GM04504 (cell line): Measurements from ENCODE around the gene MYL4.
A peak's percentile ranks its signal among the peaks of the same experiment; 100 is the strongest.
"Not testable (repeated sequence)": the region's sequence is repeated elsewhere in the genome, so short reads cannot be mapped to it uniquely, and the experiment has no call there.

Experiments
- DNase-seq: peaks from one replicate; pipeline ENCODE4 v3.0.0-alpha.2; 2012; ENCODE audit warnings: low read depth

MYL4 gene

DNA sequence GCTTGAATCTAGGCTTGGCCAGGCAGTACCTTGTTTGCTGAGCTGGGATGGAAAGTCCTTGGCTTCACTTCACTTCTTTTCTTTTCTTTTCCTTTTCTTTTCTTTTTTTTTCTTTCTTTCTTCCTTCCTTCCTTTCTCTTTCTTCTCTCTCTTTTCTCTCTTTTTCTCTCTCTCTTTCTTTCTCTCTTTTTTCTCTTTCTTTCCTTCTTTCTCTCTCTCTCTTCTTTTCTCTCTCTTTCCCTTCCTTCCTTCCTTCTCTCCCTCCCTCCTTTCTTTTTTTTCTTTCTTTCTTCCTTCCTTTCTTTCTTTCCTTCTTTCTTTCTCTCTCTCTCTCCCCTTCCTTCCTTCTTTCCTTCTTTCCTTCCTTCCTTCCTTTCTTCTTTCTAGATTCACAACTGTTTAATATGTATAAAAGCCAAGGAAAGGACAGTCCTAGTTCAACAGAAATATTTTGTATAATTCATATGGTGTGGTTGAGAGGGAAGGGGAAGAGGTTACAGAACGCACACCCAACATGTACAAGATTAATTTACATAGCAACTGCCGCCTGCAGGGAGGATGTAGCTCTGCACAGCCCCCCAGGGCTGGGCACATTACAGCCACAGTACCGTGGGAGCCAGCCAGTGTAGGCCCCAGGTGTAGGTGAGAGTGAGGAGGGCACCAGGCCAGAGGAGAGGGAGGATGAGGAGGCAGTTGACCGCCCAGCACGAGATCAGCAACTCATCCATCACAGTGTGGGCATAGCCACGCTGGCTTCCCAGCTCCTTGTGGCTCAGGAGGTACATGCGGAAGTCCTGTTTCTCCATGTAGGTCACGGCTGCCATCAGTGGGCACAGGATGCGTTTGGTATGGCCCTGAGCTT is 34.8 kb downstream of the MYL4 start:
- no peak for DNase-seq

DNA sequence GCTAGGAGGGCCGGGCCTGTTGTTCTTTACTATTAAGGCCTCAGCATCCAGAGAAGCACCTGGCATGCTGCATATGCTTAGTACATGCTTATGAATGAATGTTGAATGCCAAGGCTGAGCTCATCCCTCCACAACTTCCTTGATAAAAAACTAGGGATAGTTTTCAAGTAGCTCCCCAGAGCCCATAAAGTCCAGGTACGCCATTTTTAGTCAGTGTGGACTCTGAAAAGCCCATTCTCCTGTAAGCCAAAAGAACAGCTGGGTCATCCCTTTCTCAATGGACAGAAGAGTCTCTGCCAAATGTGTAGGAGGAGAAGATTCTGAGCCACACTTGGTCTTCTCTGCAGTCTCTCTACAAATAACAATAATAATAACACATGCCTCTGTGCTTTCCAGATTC is 35.5 kb downstream of the MYL4 start:
- DNase-seq: no peak

- DNase-seq: no peak
Observed at GRCh38 chr17:47246120-47246519, 37.0 kb downstream of the MYL4 start.

DNA sequence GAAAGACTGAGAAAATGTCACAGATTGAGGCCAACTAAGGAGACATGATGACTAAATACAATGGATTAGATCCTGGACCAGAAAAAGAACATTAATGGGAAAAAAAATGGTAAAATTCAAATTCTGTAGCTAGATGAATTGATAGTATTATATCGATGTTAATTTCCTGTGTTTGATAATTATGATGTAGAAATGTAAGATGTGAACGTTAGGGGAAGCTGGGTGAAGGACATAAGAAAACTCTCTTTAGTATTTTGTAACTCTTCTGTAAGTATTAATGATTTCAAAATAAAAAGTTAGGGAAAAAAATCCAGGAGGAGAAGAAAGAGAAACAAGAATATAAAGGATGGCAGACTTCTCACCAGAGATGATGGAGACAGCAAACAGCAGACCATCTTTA is 41.7 kb downstream of the MYL4 start:
- DNase-seq: no peak

- no peak for DNase-seq
Observed at GRCh38 chr17:47251421-47251940, 42.3 kb downstream of the MYL4 start.

DNA sequence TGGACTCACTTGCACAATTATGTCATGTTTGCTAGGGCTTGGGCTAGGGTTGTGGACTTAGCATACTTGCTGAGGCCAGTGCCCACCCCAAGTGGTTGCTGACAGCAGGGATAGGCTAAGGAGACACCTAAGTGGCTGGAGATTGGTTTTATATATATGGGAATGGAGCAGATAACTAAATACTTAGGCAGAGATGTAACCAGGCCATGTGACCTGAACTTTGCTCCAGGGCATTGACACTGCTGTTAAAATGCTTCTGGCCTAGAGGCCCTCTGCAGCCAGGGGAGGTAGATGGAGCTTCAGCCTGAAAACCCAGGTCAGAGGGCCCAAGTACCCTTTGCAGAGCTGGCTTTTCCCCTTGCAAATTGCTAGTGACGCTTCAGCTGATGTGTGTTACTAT is 43.1 kb downstream of the MYL4 start:
- DNase-seq: no peak

DNA sequence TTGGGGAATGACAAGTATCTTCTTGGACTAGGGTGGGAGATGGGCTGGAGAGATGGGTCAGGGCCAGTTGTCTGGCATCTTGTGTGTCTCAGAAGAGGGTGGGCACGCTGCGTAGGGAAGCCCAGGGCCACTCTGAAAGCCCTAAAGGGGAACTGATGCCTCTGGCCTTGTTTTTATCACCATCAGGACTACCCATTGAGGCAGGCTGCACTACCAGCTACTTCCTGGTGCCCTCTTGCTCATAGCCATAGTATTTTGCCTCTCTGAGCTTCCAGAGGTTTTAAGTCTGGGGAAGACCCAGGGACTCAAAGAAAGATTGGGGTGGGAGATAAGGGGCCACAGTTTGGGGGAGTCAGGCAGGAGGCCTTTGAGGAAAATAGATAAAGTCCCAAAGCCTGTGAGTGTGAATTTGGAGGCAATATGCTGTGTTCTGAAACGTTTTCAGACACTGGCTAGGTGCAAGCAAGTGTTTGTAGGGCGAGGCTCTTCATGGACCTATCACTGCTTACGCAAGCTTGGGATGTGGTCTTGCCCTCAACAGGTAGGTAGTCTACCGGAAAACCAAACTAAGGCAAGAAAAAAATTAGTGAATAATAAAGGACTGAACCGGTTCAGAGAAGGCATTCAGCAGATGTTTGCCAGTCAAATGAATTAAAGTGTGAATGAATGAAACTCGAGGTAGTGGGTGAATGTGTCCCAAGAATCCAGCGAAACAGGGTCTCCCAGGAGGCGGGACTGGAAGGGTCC is 43.8 kb downstream of the MYL4 start:
- DNase-seq: no peak

GRCh38 chr17:47253541-47254402 is 44.6 kb downstream of the MYL4 start, which contains the start of gene ITGB3:
Gene ITGB3, plus strand, starts transcription at chr17:47253827. Its CDS starts 35 bp downstream, at chr17:47253862.
- peak; percentile 44 for DNase-seq

GRCh38 chr17:47254403-47254943 is 45.3 kb downstream of the MYL4 start:
- no peak for DNase-seq

GRCh38 chr17:47257651-47258339 is 48.6 kb downstream of the MYL4 start:
- peak; percentile 64 for DNase-seq

DNA sequence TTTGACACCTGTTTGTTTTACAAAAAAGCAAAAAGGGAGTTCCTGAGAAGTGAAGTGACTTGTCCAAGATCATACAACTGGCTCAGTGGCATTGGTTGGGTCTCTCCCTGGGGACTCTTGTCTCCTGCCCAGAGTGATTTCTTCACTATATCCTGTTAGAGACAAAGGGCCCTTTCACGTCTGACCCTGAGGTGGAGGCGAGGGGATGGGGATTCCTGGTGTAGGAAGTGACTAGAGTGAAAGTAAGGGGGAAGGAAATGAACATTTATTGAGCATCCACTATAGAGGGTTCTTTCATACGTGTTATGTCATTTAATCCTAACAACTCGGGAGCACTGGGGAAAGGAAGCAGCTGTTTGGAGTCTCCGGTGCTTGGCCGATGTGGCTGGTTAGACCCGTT is 53.4 kb downstream of the MYL4 start:
- no peak for DNase-seq

- no peak for DNase-seq
Observed at GRCh38 chr17:47264166-47264565, 55.0 kb downstream of the MYL4 start.

DNA sequence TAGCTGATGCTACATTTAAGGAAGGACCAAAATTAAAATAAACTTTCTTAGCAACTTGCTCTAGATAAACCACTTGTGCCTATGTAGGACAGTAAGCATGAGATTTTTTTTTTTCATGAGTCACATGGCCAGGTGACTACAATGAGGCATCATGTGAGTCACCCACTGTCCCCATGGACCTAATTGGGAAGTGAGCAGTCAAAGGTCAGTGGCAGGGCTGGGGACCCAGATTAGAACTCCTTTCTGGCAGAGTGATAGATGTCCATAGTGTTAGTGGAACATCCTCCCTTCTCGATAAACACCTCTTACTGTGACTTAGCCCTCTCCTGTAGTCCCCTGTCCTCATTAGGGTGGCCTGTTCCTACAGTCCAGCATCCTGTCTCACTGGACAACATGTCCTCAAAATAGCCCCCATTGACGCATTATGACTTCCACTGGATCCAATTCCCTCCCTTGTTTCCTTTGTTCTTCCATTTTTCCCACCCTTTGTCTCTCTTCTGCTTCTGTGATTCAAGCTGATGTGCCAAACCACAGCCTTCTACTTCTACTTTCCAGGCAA is 56.9 kb downstream of the MYL4 start:
- DNase-seq: no peak

- no peak for DNase-seq
Observed at GRCh38 chr17:47266782-47267181, 57.6 kb downstream of the MYL4 start.

DNA sequence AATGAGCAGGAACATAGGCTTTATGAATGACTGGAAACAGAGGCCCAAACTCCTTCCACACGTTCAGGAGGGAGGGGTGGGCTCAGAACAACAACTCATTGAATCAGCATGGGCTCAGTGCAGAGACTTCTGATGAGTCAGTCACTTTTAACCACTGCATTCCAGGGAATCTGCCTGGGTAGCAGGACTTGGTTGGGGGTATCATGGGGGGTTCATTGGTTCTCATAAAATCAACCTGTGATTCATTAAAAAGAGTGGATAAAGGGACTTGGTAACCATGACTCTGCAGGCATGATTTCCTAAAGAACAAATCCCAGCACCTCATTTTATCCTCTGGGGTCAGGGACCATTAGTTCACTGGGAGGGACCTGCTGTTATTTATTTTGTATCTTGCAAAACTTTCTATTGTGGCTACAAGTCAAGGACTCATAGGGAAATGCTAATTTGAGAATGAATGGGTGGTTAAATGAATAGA is 58.2 kb downstream of the MYL4 start:
- DNase-seq: peak; percentile 74

DNA sequence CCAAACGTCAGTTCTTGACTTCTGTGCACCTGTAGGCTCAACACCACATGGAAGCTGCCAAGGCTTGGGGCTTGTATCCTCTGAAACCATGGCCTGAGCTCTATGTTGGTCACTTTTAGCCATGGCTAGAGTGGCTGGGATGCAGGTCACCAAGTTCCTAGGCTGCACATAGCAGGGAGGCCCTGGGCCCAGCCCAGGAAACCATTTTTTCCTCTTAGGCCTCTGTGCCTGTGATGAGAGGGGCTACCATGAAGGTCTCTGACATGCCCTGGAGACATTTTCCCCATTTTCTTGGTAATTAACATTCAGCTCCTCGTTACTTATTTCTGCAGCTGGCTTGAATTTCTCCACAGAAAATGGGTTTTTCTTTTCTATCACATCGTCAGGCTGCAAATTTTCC is 59.8 kb downstream of the MYL4 start:
- not testable (repeated sequence) for DNase-seq

- DNase-seq: not testable (repeated sequence)
Observed at GRCh38 chr17:47269561-47270280, 60.6 kb downstream of the MYL4 start.

- DNase-seq: no peak
Observed at GRCh38 chr17:47270946-47271705, 62.0 kb downstream of the MYL4 start.

GRCh38 chr17:47272491-47272890 is 63.3 kb downstream of the MYL4 start:
- no peak for DNase-seq
